Retinal pigment epithelial cell (primary cell): ENCODE measurements around the gene SPDYE6.

Experiments
- DNase-seq: peaks from one replicate; pipeline ENCODE4 v3.0.0-alpha.2; 2010; ENCODE audit warnings: low read depth
- H3K4me3 ChIP-seq: 2 replicates; pipeline ENCODE4 v1.5.1; 2011; ENCODE audit warnings: mild to moderate bottlenecking, low read length, control low read depth, moderate library complexity
- TF ChIP-seq, protein P1 (sequence below): conservative IDR thresholded peaks from 2 replicates; pipeline ENCODE4 v1.5.1; 2011; ENCODE audit warnings: low read depth, low read length, control low read depth, inconsistent platforms

SPDYE6 gene

DNA sequence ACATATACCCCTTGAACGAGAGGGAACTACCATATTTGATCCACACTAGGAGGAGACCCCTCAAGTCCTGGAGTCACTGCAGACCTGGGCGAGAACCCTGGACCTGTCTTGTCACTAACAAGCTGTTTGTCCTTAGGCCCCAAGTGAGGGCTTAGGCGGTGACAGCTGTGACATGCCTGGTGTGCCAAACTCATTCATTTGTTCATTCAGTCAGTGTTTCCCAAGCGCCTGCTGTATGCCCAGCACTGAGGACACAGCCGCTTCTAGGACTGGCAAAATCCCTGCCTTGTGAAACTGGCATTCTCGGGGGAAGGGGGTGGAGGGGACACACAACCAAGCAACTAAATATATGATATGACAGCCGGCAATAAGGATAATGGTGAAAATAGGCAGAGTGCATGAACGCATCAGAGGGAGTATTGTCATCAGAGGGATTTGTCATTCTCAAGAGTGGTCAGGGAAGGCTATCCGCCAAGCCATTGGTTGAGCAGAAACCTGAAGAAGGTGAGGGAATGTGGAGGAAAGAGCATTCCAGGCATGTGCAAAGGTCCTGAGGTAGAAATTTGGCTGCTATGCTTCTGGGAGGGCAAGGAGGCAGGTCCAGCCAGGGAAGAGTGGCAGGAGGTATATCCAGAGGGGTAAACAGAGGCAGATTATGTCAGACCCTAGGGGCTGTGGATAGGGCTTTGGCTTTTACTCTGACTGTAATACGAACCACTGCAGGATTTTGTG, 58.6 kb downstream of the SPDYE6 start:
- H3K4me3 ChIP-seq: no peak overlapping the region
- TF ChIP-seq, protein P1, sequence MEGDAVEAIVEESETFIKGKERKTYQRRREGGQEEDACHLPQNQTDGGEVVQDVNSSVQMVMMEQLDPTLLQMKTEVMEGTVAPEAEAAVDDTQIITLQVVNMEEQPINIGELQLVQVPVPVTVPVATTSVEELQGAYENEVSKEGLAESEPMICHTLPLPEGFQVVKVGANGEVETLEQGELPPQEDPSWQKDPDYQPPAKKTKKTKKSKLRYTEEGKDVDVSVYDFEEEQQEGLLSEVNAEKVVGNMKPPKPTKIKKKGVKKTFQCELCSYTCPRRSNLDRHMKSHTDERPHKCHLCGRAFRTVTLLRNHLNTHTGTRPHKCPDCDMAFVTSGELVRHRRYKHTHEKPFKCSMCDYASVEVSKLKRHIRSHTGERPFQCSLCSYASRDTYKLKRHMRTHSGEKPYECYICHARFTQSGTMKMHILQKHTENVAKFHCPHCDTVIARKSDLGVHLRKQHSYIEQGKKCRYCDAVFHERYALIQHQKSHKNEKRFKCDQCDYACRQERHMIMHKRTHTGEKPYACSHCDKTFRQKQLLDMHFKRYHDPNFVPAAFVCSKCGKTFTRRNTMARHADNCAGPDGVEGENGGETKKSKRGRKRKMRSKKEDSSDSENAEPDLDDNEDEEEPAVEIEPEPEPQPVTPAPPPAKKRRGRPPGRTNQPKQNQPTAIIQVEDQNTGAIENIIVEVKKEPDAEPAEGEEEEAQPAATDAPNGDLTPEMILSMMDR: no peak
- no peak for DNase-seq

- no peak overlapping the region for H3K4me3 ChIP-seq
- DNase-seq: no peak
- TF ChIP-seq, protein P1: no peak
These were observed 59.7 kb downstream of the SPDYE6 start for GRCh38 chr7:102296514-102296913.

- no peak for DNase-seq
- TF ChIP-seq, protein P1: no peak
- no peak overlapping the region for H3K4me3 ChIP-seq
These were observed 60.1 kb downstream of the SPDYE6 start for GRCh38 chr7:102296179-102296438.
